Ishikawa (cell line): ENCODE measurements around the gene SALL4.

ENCODE experiments used
- CREB1 ChIP-seq: IDR thresholded peaks from 2 replicates; pipeline ENCODE4 v1.6.1; 2012; ENCODE audit warnings: low read depth
- EGR1 ChIP-seq: IDR thresholded peaks from 2 replicates; pipeline ENCODE4 v1.6.1; 2012
- EP300 ChIP-seq: IDR thresholded peaks from 2 replicates; pipeline ENCODE4 v1.6.1; 2012; ENCODE audit warnings: borderline replicate concordance
- MAX ChIP-seq: IDR thresholded peaks from 2 replicates; pipeline ENCODE4 v1.6.1; 2012
- RAD21 ChIP-seq: IDR thresholded peaks from 2 replicates; pipeline ENCODE4 v1.6.1; 2012; ENCODE audit warnings: low read depth
- REST ChIP-seq: IDR thresholded peaks from 2 replicates; pipeline ENCODE4 v1.6.1; 2012; ENCODE audit warnings: low read depth, mild to moderate bottlenecking
- TAF1 ChIP-seq: IDR thresholded peaks from 2 replicates; pipeline ENCODE4 v1.6.1; 2012; ENCODE audit warnings: low read depth, mild to moderate bottlenecking
- USF1 ChIP-seq: IDR thresholded peaks from 2 replicates; pipeline ENCODE4 v1.6.1; 2012
- YY1 ChIP-seq: IDR thresholded peaks from 2 replicates; pipeline ENCODE4 v1.6.1; 2012; ENCODE audit warnings: low read depth
- ZBTB7A ChIP-seq: IDR thresholded peaks from 2 replicates; pipeline ENCODE4 v1.6.1; 2012; ENCODE audit warnings: low read depth

- no peak for TF ChIP-seq EP300
- TF ChIP-seq USF1: no peak
- no peak for TF ChIP-seq RAD21
- TF ChIP-seq MAX: no peak
- TF ChIP-seq CREB1: no peak
- no peak for TF ChIP-seq EGR1
- TF ChIP-seq TAF1: no peak
- TF ChIP-seq YY1: no peak
- TF ChIP-seq REST: no peak
- TF ChIP-seq ZBTB7A: no peak
Observed at GRCh38 chr20:51802170-51802751, at the start of gene SALL4.
